Smooth muscle cell (in vitro differentiated cells): ENCODE data around the gene WHRN. TPM values are rescaled to one million over a fixed set of nuclear protein-coding genes. Genes with fewer than 3 reads are reported as not detected.

Experiments
- DNase-seq: peaks from one replicate; lab custom pipeline; 2025; ENCODE audit not compliant: unreplicated experiment; lab: John Stamatoyannopoulos, UW
- H2AFZ ChIP-seq: fragments of 200-600 bp; sonication (generic); 2 replicates; pipeline ENCODE4 v1.6.0; 2016; ENCODE audit warnings: antibody characterized with exemption, low read depth, mild to moderate bottlenecking
- H3F3A ChIP-seq: fragments of 200-600 bp; sonication (generic); 2 replicates; pipeline ENCODE4 v1.6.0; 2017; ENCODE audit warnings: antibody characterized with exemption, low read depth
- H3K27ac ChIP-seq: fragments of 200-600 bp; sonication (generic); 2 replicates; pipeline ENCODE4 v1.5.1; 2016; ENCODE audit warnings: low read depth, mild to moderate bottlenecking
- H3K27me3 ChIP-seq: fragments of 200-600 bp; sonication (generic); 2 replicates; pipeline ENCODE4 v1.6.1; 2016; ENCODE audit warnings: low read depth, mild to moderate bottlenecking
- H3K36me3 ChIP-seq: fragments of 200-600 bp; sonication (generic); 2 replicates; pipeline ENCODE4 v1.5.1; 2016; ENCODE audit warnings: low read depth
- H3K4me1 ChIP-seq: fragments of 200-600 bp; sonication (generic); 2 replicates; pipeline ENCODE4 v1.5.1; 2016; ENCODE audit warnings: low read depth
- H3K4me2 ChIP-seq: fragments of 200-600 bp; sonication (generic); 2 replicates; pipeline ENCODE4 v1.6.0; 2016; ENCODE audit warnings: mild to moderate bottlenecking
- H3K4me3 ChIP-seq: fragments of 200-600 bp; sonication (generic); 2 replicates; pipeline ENCODE4 v1.5.1; 2016; ENCODE audit warnings: mild to moderate bottlenecking
- H3K79me2 ChIP-seq: fragments of 200-600 bp; sonication (generic); 2 replicates; pipeline ENCODE4 v1.6.0; 2016; ENCODE audit warnings: low read depth, mild to moderate bottlenecking
- H3K9ac ChIP-seq: fragments of 200-600 bp; sonication (generic); 2 replicates; pipeline ENCODE4 v1.6.0; 2016; ENCODE audit warnings: low read depth
- H3K9me3 ChIP-seq: fragments of 200-600 bp; sonication (generic); replicated peaks from 2 replicates; pipeline ENCODE4 v1.5.1; 2016; ENCODE audit warnings: low read depth
- H4K20me1 ChIP-seq: fragments of 200-600 bp; sonication (generic); 2 replicates; pipeline ENCODE4 v1.6.0; 2016; ENCODE audit warnings: low read depth
- CTCF ChIP-seq: fragments of 200-600 bp; sonication (generic); IDR thresholded peaks from 2 replicates; pipeline ENCODE4 v1.5.1; 2017; ENCODE audit warnings: borderline replicate concordance, mild to moderate bottlenecking, antibody characterized with exemption; ENCODE audit not compliant: insufficient read depth, poor library complexity, severe bottlenecking
- WGBS: methylation state at CpG from one replicate; pipeline ENCODE4 v1.1.7; 2016; ENCODE audit warnings: low lambda C conversion rate; 5-methylcytosine and 5-hydroxymethylcytosine counted together
- polyA plus RNA-seq: library from polyadenylated mRNA; unstranded; fragments of >200 nt; fragmentation: Nextera tagmentation; extraction: Ambion mirVana; gene quantifications from 2 replicates; pipeline ENCODE4 v1.2.1, GENCODE V29; 2016
- total RNA-seq: library from RNA; depleted of rRNA; stranded (reverse); fragments of >200 nt; gene quantifications from 2 replicates; pipeline ENCODE4 v1.2.3, GENCODE V29; 2014

WHRN gene
- total and polyA plus RNA-seq, 2 experiments from 2014 or later: 3.6 to 12.9 TPM

GRCh38 chr9:114476891-114477469, 28.3 kb downstream of the WHRN start:
- Histone ChIP-seq H3K27ac (no peak overlapping the region), H3K36me3 (no peaks in the 10 kb centered on the region), H3F3A (no peaks in the 10 kb centered on the region), H3K9me3 (no peaks in the 10 kb centered on the region), H3K4me1 (no peaks in the 10 kb centered on the region), H3K4me3 (no peak overlapping the region), H3K79me2 (no peaks in the 10 kb centered on the region), H3K27me3 (no peaks in the 10 kb centered on the region), H4K20me1 (no peaks in the 10 kb centered on the region), H3K9ac (no peak overlapping the region), H2AFZ (no peak overlapping the region), H3K4me2 (no peak overlapping the region)
- no peak for DNase-seq
- WGBS: 96% methylated on average over 9 of the region's 9 CpGs
- no peak for TF ChIP-seq CTCF

GRCh38 chr9:114475412-114476135, 29.7 kb downstream of the WHRN start:
- no peak for DNase-seq
- Histone ChIP-seq H3K4me1 (no peaks in the 10 kb centered on the region), H3K9me3 (no peaks in the 10 kb centered on the region), H4K20me1 (no peaks in the 10 kb centered on the region), H3K27me3 (no peaks in the 10 kb centered on the region), H3K27ac (no peak overlapping the region), H3K4me3 (no peak overlapping the region), H3K9ac (no peak overlapping the region), H2AFZ (no peak overlapping the region), H3K36me3 (no peaks in the 10 kb centered on the region), H3F3A (no peaks in the 10 kb centered on the region), H3K4me2 (no peak overlapping the region), H3K79me2 (no peaks in the 10 kb centered on the region)
- no peak for TF ChIP-seq CTCF
- WGBS: 88% methylated on average over 8 of the region's 8 CpGs

- no peak overlapping the region for H3K27ac ChIP-seq
- H3K4me3 ChIP-seq: no peak overlapping the region
- no peaks in the 10 kb centered on the region for H3K9me3 ChIP-seq
- H3K79me2 ChIP-seq: no peaks in the 10 kb centered on the region
- no peak for DNase-seq
- H2AFZ ChIP-seq: no peak overlapping the region
- 100% methylated on average over 1 of the region's 1 CpG for WGBS
- no peak overlapping the region for H3K4me2 ChIP-seq
- H3K4me1 ChIP-seq: no peaks in the 10 kb centered on the region
- no peak for TF ChIP-seq CTCF
- no peak overlapping the region for H3K9ac ChIP-seq
- H4K20me1 ChIP-seq: no peaks in the 10 kb centered on the region
- H3K36me3 ChIP-seq: no peaks in the 10 kb centered on the region
- no peaks in the 10 kb centered on the region for H3F3A ChIP-seq
- H3K27me3 ChIP-seq: no peaks in the 10 kb centered on the region
These were observed 30.8 kb downstream of the WHRN start for GRCh38 chr9:114474425-114474824.

- Histone ChIP-seq H3K27me3 (no peaks in the 10 kb centered on the region), H3F3A (no peaks in the 10 kb centered on the region), H2AFZ (no peak overlapping the region), H3K79me2 (no peaks in the 10 kb centered on the region), H3K4me2 (no peak overlapping the region), H3K36me3 (no peaks in the 10 kb centered on the region), H3K4me3 (no peak overlapping the region), H3K4me1 (no peaks in the 10 kb centered on the region), H3K9ac (no peak overlapping the region), H3K27ac (no peak overlapping the region), H4K20me1 (no peaks in the 10 kb centered on the region), H3K9me3 (no peaks in the 10 kb centered on the region)
- DNase-seq: no peak
- TF ChIP-seq CTCF: no peak
- WGBS: 75% methylated on average over 3 of the region's 3 CpGs
These were observed 31.8 kb downstream of the WHRN start for GRCh38 chr9:114473447-114473801.
